NB4 (cell line): ENCODE data around the gene CADPS.

Source experiments
- TF ChIP-seq, protein P1 (sequence below): IDR thresholded peaks from one replicate; pipeline ENCODE4 v1.5.1; 2012; ENCODE audit warnings: low read depth, low read length
- TF ChIP-seq, protein P2 (sequence below): IDR thresholded peaks from 2 replicates; pipeline ENCODE4 v1.6.1; 2011; ENCODE audit warnings: low read depth, low read length

DNA sequence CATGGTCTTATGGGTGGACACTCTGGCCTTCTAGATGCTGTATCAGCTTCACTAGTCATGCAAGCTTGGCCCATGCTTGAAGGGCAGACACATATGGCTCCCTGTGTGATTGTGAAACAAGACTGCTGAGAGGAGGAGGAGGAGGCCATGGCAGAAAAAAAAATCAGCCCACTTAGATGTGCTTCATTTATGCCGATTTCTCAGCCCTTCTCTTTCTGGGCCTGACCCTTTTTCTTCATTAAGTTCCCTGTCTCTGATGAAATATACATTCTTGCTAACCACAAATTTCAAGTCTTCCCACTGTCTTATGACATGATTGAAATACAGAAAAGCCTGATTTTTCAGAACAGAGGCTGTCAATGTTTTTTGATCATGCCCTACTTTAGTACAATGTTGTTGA, 288.9 kb downstream of the CADPS start:
- TF ChIP-seq, protein P1, sequence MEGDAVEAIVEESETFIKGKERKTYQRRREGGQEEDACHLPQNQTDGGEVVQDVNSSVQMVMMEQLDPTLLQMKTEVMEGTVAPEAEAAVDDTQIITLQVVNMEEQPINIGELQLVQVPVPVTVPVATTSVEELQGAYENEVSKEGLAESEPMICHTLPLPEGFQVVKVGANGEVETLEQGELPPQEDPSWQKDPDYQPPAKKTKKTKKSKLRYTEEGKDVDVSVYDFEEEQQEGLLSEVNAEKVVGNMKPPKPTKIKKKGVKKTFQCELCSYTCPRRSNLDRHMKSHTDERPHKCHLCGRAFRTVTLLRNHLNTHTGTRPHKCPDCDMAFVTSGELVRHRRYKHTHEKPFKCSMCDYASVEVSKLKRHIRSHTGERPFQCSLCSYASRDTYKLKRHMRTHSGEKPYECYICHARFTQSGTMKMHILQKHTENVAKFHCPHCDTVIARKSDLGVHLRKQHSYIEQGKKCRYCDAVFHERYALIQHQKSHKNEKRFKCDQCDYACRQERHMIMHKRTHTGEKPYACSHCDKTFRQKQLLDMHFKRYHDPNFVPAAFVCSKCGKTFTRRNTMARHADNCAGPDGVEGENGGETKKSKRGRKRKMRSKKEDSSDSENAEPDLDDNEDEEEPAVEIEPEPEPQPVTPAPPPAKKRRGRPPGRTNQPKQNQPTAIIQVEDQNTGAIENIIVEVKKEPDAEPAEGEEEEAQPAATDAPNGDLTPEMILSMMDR: no peak
- TF ChIP-seq, protein P2, sequence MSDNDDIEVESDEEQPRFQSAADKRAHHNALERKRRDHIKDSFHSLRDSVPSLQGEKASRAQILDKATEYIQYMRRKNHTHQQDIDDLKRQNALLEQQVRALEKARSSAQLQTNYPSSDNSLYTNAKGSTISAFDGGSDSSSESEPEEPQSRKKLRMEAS: no peak
